ENCODE results near the gene ARHGEF38. TPM values are rescaled to one million over a fixed set of nuclear protein-coding genes. Genes with fewer than 3 reads are reported as not detected.
A peak's percentile ranks its signal among the peaks of the same experiment; 100 is the strongest.

Gene ARHGEF38
- polyA plus RNA-seq, 1 of the 3 experiments (the other 2 are of a cell fraction): 0.02 TPM

DNA sequence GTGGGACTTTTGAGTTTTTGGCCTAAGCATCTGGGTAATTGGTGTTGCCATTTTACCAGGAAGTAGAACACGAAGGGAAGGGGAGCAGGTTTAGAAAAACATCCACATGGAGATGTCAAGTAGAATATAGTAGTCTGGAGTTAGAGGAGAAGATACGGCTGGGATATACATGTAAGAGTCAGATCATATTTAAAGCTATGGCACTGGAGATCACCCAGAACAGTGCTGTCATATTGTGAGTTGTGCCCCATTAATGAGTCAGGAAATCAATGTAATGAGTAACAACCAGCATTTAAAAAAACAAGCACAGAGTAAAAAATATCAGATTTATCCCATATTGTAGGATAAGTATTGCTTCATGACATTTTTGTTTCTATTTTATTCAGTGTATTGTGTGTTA lies 160.3 kb downstream of the ARHGEF38 start:
- no peak overlapping the region for H3K9ac ChIP-seq
- no peaks in the 10 kb centered on the region for H3K27me3 ChIP-seq (ENCODE audit: insufficient read depth)
- peaks cover 60% of the 10 kb centered on the region for H3K79me2 ChIP-seq (ENCODE audit: insufficient read depth)
- H3F3A ChIP-seq (replicated peaks; ENCODE audit: insufficient read depth): peaks cover 24% of the 10 kb centered on the region
- H3K4me1 ChIP-seq (ENCODE audit: control insufficient read depth in 1 of 2, insufficient read depth in 2 of 2, low read depth in 1 of 2, low read length in 1 of 2): peaks cover 7 to 16% of the 10 kb centered on the region in 2 experiments; a peak in 3 of 4 replicates
- 25% methylated on average over 2 of the region's 2 CpGs for WGBS (ENCODE audit: low lambda C conversion rate)
- DNase-seq: no peak
- CTCF ChIA-PET: interaction anchor here (1.8 kb wide), 1 partner anchor 192 kb away, joined by 7 read pairs; no protein-coding TSS in a partner anchor
- no peak overlapping the region for H3K4me3 ChIP-seq (ENCODE audit: low read depth in 2 of 2, low read length in 1 of 2)
- peak overlapping the region; percentile 55 to 69; a peak in 3 of 4 replicates for H3K27ac ChIP-seq (ENCODE audit: low read depth in 2 of 2, low read length in 1 of 2)
- H3K36me3 ChIP-seq (replicated peaks in 1 of 2; ENCODE audit: control insufficient read depth in 1 of 2, insufficient read depth in 2 of 2, low read length in 1 of 2): peaks cover 0 to 4% of the 10 kb centered on the region in 2 experiments
- H4K20me1 ChIP-seq (ENCODE audit: insufficient read depth): no peaks in the 10 kb centered on the region
- peak overlapping the region; percentile 43 for H3K4me2 ChIP-seq
- POLR2A ChIA-PET: no interaction called here
- H3K9me3 ChIP-seq: no peaks in the 10 kb centered on the region
- TF ChIP-seq NRF1 (IDR thresholded peaks at IDR 0.05; ENCODE audit: low read depth, low read length) (no peak), NFIC (IDR thresholded peaks at IDR 0.05; ENCODE audit: borderline replicate concordance) (0 out of 2 replicates have a peak, but pooled peaks have one; percentile 14), ELF1 (IDR thresholded peaks at IDR 0.05) (no peak), RXRA (IDR thresholded peaks at IDR 0.05; ENCODE audit: borderline replicate concordance, low read depth) (no peak), EP300 (IDR thresholded peaks at IDR 0.05; ENCODE audit: borderline replicate concordance in 1 of 2, low read depth in 1 of 2, low read length in 1 of 2) (peak in 1 of 2 experiments; percentile 59; a peak in 3 of 4 replicates), POLR2AphosphoS5 (IDR thresholded peaks at IDR 0.05; ENCODE audit: low read depth, low read length) (peak; percentile 19; the same call in 1 of the 2 replicates), CHD2 (IDR thresholded peaks at IDR 0.05; ENCODE audit: low read length, partially characterized antibody) (no peak), JUND (IDR thresholded peaks at IDR 0.05) (peak; percentile 32), TCF12 (IDR thresholded peaks at IDR 0.05) (peak; percentile 84), RAD21 (IDR thresholded peaks at IDR 0.05; ENCODE audit: low read length) (no peak)
- TF ChIP-seq, protein P1, sequence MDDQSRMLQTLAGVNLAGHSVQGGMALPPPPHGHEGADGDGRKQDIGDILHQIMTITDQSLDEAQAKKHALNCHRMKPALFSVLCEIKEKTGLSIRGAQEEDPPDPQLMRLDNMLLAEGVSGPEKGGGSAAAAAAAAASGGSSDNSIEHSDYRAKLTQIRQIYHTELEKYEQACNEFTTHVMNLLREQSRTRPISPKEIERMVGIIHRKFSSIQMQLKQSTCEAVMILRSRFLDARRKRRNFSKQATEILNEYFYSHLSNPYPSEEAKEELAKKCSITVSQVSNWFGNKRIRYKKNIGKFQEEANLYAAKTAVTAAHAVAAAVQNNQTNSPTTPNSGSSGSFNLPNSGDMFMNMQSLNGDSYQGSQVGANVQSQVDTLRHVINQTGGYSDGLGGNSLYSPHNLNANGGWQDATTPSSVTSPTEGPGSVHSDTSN (IDR thresholded peaks at IDR 0.05): peak; percentile 83
- no peaks in the 10 kb centered on the region for H3K9me2 ChIP-seq
- H2AFZ ChIP-seq (ENCODE audit: low read depth): peak overlapping the region; percentile 35; the same call in 1 of the 2 replicates

DNA sequence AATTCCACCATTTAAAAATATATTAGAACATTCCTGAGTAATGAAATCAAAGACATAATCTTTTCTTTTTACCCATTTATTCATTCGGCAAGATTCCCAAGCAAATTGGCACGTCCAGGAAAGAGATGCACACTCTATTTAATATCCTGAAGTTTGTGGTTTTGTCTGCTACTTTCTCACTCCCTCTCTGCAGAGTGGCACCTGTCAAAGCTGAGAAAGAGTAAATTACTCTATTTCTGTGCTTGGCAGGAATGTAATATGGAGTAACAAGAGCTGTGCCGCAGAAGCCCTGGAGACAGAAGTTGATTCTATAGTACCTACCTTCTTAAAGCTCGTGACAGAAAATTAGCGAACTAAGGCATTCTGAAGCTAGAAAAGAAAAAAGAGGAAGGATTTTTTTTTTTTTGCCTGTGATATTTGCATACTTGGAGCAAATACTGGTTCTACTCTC lies 161.7 kb downstream of the ARHGEF38 start:
- POLR2A ChIA-PET: no interaction called here
- H3K9me3 ChIP-seq: no peaks in the 10 kb centered on the region
- no peaks in the 10 kb centered on the region for H3K27me3 ChIP-seq (ENCODE audit: insufficient read depth)
- TF ChIP-seq TEAD4 (IDR thresholded peaks at IDR 0.05; ENCODE audit: borderline replicate concordance, insufficient read depth): 0 out of 2 replicates have a peak, but pooled peaks have one; percentile 11
- TF ChIP-seq, protein P1 (IDR thresholded peaks at IDR 0.05): peak; percentile 76
- TF ChIP-seq JUND (IDR thresholded peaks at IDR 0.05): peak; percentile 7; the same call in 1 of the 2 replicates
- TF ChIP-seq, protein P2, sequence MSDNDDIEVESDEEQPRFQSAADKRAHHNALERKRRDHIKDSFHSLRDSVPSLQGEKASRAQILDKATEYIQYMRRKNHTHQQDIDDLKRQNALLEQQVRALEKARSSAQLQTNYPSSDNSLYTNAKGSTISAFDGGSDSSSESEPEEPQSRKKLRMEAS (IDR thresholded peaks at IDR 0.05; ENCODE audit: low read depth): no peak
- TF ChIP-seq FOSL2 (IDR thresholded peaks at IDR 0.05; ENCODE audit: borderline replicate concordance, low read depth): no peak; the same call in 1 of the 2 replicates
- TF ChIP-seq, protein P3, sequence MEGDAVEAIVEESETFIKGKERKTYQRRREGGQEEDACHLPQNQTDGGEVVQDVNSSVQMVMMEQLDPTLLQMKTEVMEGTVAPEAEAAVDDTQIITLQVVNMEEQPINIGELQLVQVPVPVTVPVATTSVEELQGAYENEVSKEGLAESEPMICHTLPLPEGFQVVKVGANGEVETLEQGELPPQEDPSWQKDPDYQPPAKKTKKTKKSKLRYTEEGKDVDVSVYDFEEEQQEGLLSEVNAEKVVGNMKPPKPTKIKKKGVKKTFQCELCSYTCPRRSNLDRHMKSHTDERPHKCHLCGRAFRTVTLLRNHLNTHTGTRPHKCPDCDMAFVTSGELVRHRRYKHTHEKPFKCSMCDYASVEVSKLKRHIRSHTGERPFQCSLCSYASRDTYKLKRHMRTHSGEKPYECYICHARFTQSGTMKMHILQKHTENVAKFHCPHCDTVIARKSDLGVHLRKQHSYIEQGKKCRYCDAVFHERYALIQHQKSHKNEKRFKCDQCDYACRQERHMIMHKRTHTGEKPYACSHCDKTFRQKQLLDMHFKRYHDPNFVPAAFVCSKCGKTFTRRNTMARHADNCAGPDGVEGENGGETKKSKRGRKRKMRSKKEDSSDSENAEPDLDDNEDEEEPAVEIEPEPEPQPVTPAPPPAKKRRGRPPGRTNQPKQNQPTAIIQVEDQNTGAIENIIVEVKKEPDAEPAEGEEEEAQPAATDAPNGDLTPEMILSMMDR (IDR thresholded peaks at IDR 0.05): no peak
- TF ChIP-seq EP300 (IDR thresholded peaks at IDR 0.05; ENCODE audit: borderline replicate concordance in 1 of 2, low read depth in 1 of 2, low read length in 1 of 2): no peak
- no peak for TF ChIP-seq FOXJ3 (CRISPR knock-in tag; IDR thresholded peaks at IDR 0.05)
- H2AFZ ChIP-seq (ENCODE audit: low read depth): no peak overlapping the region
- H3K79me2 ChIP-seq (ENCODE audit: insufficient read depth): peaks cover 50% of the 10 kb centered on the region
- 0 out of 2 replicates have a peak overlapping the region, but pooled peaks have one; percentile 35 for H3K9ac ChIP-seq
- CTCF ChIA-PET: interaction anchor here (1.0 to 1.8 kb wide), 4 partner anchors 182 to 241 kb away, joined by 4 to 27 read pairs (median 6); partner anchors contain the start of gene PPA2
- peaks cover 21% of the 10 kb centered on the region for H3F3A ChIP-seq (replicated peaks; ENCODE audit: insufficient read depth)
- H3K4me1 ChIP-seq (ENCODE audit: control insufficient read depth in 1 of 2, insufficient read depth in 2 of 2, low read depth in 1 of 2, low read length in 1 of 2): peaks cover 7 to 16% of the 10 kb centered on the region in 2 experiments; a peak in 3 of 4 replicates
- peaks cover 0 to 7% of the 10 kb centered on the region in 2 experiments for H3K36me3 ChIP-seq (replicated peaks in 1 of 2; ENCODE audit: control insufficient read depth in 1 of 2, insufficient read depth in 2 of 2, low read length in 1 of 2)
- no peaks in the 10 kb centered on the region for H3K9me2 ChIP-seq
- H3K4me2 ChIP-seq: peak overlapping the region; percentile 67; the same call in 1 of the 2 replicates
- DNase-seq: no peak
- H3K4me3 ChIP-seq (ENCODE audit: low read depth in 2 of 2, low read length in 1 of 2): peak overlapping the region; percentile 4 to 33; a peak in 2 of 4 replicates
- H3K27ac ChIP-seq (ENCODE audit: low read depth in 2 of 2, low read length in 1 of 2): peak overlapping the region; percentile 16 to 69; a peak in 3 of 4 replicates
- 58% methylated on average over 5 of the region's 5 CpGs for WGBS (ENCODE audit: low lambda C conversion rate)
- no peaks in the 10 kb centered on the region for H4K20me1 ChIP-seq (ENCODE audit: insufficient read depth)
